Measurements from ENCODE around the gene GATB. TPM values are rescaled to one million over a fixed set of nuclear protein-coding genes. Genes with fewer than 3 reads are reported as not detected.

Gene GATB
- total RNA-seq, 1 experiment from 2014 or later, result 20.4 TPM

DNA sequence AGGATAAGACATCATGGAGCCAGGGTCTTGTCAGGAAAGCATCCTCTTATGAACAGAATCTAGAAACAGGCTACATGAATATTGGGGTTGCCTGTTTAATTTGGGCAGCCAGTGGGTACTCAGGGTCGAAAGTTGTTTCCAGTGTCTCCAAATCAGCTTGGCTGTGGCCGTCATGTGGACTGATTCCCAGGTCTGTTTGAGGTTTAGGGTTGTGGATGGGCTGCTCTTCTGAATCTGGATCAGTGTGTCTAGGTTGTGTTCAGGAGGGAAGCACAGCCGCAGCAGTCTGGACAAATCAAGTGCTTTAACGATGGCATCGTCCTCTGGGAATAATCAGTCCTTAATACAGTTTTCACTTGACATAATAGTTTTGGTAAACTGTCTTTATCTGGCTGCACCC, 94.3 kb downstream of the GATB start:
- Histone ChIP-seq H3K9me3 (ENCODE audit: low read length) (no peaks in the 10 kb centered on the region), H3F3A (ENCODE audit: low read length, unreplicated experiment) (no peaks in the 10 kb centered on the region), H3K9ac (ENCODE audit: low read length) (no peak overlapping the region), H3K79me2 (ENCODE audit: low read length) (no peaks in the 10 kb centered on the region), H3K9me2 (replicated peaks; ENCODE audit: low read length) (no peaks in the 10 kb centered on the region), H3K36me3 (ENCODE audit: low read depth, low read length) (no peaks in the 10 kb centered on the region), H2AFZ (ENCODE audit: low read length) (no peak overlapping the region), H3K4me3 (ENCODE audit: low read length) (no peak overlapping the region), H4K20me1 (ENCODE audit: low read length) (no peaks in the 10 kb centered on the region), H3K27me3 (ENCODE audit: low read length) (no peaks in the 10 kb centered on the region), H3K4me2 (ENCODE audit: low read length) (no peak overlapping the region), H3K27ac (ENCODE audit: low read length) (no peak overlapping the region), H3K4me1 (ENCODE audit: insufficient read depth, low read length) (no peaks in the 10 kb centered on the region)
- CTCF ChIA-PET, result no interaction called here
- DNase-seq, result no peak
- POLR2A ChIA-PET (ENCODE audit: unreplicated experiment), result no interaction called here
- BruUV-seq (replicated peaks), result no TSS peak
- ATAC-seq, result no peak
- intact Hi-C loops (cut with micrococcal nuclease), result no loop called here
- TF ChIP-seq EZH2phosphoT487 (IDR thresholded peaks at IDR 0.05; ENCODE audit: borderline replicate concordance, low read length) (no peak), EZH2 (IDR thresholded peaks at IDR 0.05; ENCODE audit: low read length, unreplicated experiment) (no peak)
- TF ChIP-seq, protein P1, sequence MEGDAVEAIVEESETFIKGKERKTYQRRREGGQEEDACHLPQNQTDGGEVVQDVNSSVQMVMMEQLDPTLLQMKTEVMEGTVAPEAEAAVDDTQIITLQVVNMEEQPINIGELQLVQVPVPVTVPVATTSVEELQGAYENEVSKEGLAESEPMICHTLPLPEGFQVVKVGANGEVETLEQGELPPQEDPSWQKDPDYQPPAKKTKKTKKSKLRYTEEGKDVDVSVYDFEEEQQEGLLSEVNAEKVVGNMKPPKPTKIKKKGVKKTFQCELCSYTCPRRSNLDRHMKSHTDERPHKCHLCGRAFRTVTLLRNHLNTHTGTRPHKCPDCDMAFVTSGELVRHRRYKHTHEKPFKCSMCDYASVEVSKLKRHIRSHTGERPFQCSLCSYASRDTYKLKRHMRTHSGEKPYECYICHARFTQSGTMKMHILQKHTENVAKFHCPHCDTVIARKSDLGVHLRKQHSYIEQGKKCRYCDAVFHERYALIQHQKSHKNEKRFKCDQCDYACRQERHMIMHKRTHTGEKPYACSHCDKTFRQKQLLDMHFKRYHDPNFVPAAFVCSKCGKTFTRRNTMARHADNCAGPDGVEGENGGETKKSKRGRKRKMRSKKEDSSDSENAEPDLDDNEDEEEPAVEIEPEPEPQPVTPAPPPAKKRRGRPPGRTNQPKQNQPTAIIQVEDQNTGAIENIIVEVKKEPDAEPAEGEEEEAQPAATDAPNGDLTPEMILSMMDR (conservative IDR thresholded peaks at IDR 0.05; ENCODE audit: low read depth, low read length), result no peak

DNA sequence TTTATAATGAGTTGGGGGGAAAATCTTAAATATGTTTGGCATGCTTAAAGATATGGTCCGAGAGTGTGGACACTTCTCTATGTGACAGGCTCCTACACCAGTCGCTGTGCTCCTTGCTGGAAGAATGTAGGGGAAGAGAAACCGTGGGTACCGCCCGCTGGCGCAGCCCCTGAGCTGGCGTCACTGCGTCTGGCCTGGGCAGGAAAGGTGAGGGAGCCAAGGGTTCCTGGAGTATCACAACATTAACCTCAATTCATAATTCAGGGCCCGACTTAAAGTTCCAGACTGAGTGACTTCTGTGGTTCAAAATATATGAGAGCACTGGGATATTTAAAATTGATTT, 95.1 kb downstream of the GATB start:
- Histone ChIP-seq H3K4me3 (ENCODE audit: low read length) (no peak overlapping the region), H2AFZ (ENCODE audit: low read length) (no peak overlapping the region), H3K4me2 (ENCODE audit: low read length) (no peak overlapping the region), H3K27me3 (ENCODE audit: low read length) (no peaks in the 10 kb centered on the region), H3F3A (ENCODE audit: low read length, unreplicated experiment) (no peaks in the 10 kb centered on the region), H4K20me1 (ENCODE audit: low read length) (no peaks in the 10 kb centered on the region), H3K9me2 (replicated peaks; ENCODE audit: low read length) (no peaks in the 10 kb centered on the region), H3K9me3 (ENCODE audit: low read length) (no peaks in the 10 kb centered on the region), H3K9ac (ENCODE audit: low read length) (no peak overlapping the region), H3K79me2 (ENCODE audit: low read length) (no peaks in the 10 kb centered on the region), H3K4me1 (ENCODE audit: insufficient read depth, low read length) (no peaks in the 10 kb centered on the region), H3K27ac (ENCODE audit: low read length) (no peak overlapping the region), H3K36me3 (ENCODE audit: low read depth, low read length) (no peaks in the 10 kb centered on the region)
- intact Hi-C loops (cut with micrococcal nuclease), result no loop called here
- ATAC-seq (no peak), DNase-seq (no peak)
- BruUV-seq (replicated peaks), result no TSS peak
- ChIA-PET POLR2A (ENCODE audit: unreplicated experiment) (no interaction called here), CTCF (no interaction called here)
- TF ChIP-seq EZH2phosphoT487 (IDR thresholded peaks at IDR 0.05; ENCODE audit: borderline replicate concordance, low read length), result no peak
- no peak for TF ChIP-seq EZH2 (IDR thresholded peaks at IDR 0.05; ENCODE audit: low read length, unreplicated experiment)
- TF ChIP-seq, protein P1 (conservative IDR thresholded peaks at IDR 0.05; ENCODE audit: low read depth, low read length), result no peak

DNA sequence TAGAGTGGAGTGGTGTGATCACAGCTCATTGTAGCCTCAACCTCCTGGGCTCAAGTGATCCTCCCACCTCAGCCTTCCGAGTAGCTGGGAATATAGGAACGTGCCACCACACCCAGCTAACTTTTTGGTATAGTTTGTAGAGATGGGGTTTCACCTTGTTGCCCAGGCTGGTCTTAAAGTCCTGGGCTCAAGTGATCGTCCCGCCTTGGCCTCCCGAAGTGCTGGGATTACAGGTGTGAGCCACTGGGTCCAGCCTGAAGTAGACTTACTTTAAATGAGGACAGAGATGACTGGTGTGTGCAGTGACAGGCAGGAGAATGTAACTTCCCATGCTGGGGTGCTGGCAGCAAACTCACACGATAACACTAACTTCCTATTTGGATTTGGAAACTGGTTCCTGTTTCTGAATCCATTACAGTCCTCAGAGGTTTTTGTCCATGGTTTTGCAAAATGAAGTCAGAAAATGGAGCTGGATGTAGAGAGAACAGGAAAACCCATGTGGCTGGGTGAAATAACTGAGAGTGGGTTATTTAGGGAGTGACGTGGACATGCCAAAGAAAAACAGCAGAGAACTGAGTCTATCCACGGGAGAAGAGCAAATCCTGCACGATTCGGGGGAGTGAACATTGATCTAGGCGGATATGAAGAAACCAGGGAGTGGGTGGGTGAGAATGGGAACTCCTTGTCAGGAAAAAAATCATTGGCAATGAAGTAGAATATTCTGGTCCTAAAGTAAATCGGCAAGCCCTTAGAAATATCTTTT, 95.6 kb downstream of the GATB start:
- DNase-seq (no peak), ATAC-seq (no peak)
- no TSS peak for BruUV-seq (replicated peaks)
- no peaks in the 10 kb centered on the region for H4K20me1 ChIP-seq (ENCODE audit: low read length)
- H3K4me3 ChIP-seq (ENCODE audit: low read length), result no peak overlapping the region
- no peak overlapping the region for H3K27ac ChIP-seq (ENCODE audit: low read length)
- no peaks in the 10 kb centered on the region for H3F3A ChIP-seq (ENCODE audit: low read length, unreplicated experiment)
- H2AFZ ChIP-seq (ENCODE audit: low read length), result no peak overlapping the region
- no peak overlapping the region for H3K4me2 ChIP-seq (ENCODE audit: low read length)
- ChIA-PET POLR2A (ENCODE audit: unreplicated experiment) (no interaction called here), CTCF (no interaction called here)
- TF ChIP-seq EZH2phosphoT487 (IDR thresholded peaks at IDR 0.05; ENCODE audit: borderline replicate concordance, low read length) (no peak), EZH2 (IDR thresholded peaks at IDR 0.05; ENCODE audit: low read length, unreplicated experiment) (no peak)
- TF ChIP-seq, protein P1 (conservative IDR thresholded peaks at IDR 0.05; ENCODE audit: low read depth, low read length), result no peak
- H3K9ac ChIP-seq (ENCODE audit: low read length), result no peak overlapping the region
- intact Hi-C loops (cut with micrococcal nuclease), result no loop called here
- no peaks in the 10 kb centered on the region for H3K4me1 ChIP-seq (ENCODE audit: insufficient read depth, low read length)
- no peaks in the 10 kb centered on the region for H3K36me3 ChIP-seq (ENCODE audit: low read depth, low read length)
- H3K79me2 ChIP-seq (ENCODE audit: low read length), result no peaks in the 10 kb centered on the region
- no peaks in the 10 kb centered on the region for H3K27me3 ChIP-seq (ENCODE audit: low read length)
- H3K9me2 ChIP-seq (replicated peaks; ENCODE audit: low read length), result no peaks in the 10 kb centered on the region
- no peaks in the 10 kb centered on the region for H3K9me3 ChIP-seq (ENCODE audit: low read length)
